Neutrophil (primary cell): ENCODE data around the gene KRT40.

ENCODE experiments used
- H3K27ac ChIP-seq: fragments of 200-600 bp; sonication (generic); 2 replicates; pipeline ENCODE4 v1.5.1; 2016; ENCODE audit warnings: mild to moderate bottlenecking, moderate library complexity
- H3K27me3 ChIP-seq: fragments of 200-600 bp; sonication (generic); 2 replicates; pipeline ENCODE4 v1.6.0; 2016; ENCODE audit warnings: mild to moderate bottlenecking
- H3K36me3 ChIP-seq: fragments of 200-600 bp; sonication (generic); 2 replicates; pipeline ENCODE4 v1.5.1; 2017
- H3K4me1 ChIP-seq, 2 experiments: fragments of 200-600 bp in 1 of 2; sonication (generic) in 1 of 2; 1 replicate in 1 of 2; 2 replicates in 1 of 2; pipeline versions ENCODE4 v1.5.1 to v1.6.1; 2013 to 2016; ENCODE audit warnings: low read depth in 1 of 2, low read length in 1 of 2, mild to moderate bottlenecking in 1 of 2, moderate library complexity in 1 of 2; ENCODE audit not compliant: control insufficient read depth in 1 of 2, insufficient read depth in 1 of 2
- H3K4me3 ChIP-seq, 2 experiments: fragments of 200-600 bp in 1 of 2; sonication (generic) in 1 of 2; 1 replicate in 1 of 2; 2 replicates in 1 of 2; pipeline ENCODE4 v1.5.1; 2013 to 2016; ENCODE audit warnings: low read depth in 1 of 2, low read length in 1 of 2, mild to moderate bottlenecking in 1 of 2, moderate library complexity in 1 of 2
- H3K9me3 ChIP-seq: fragments of 200-600 bp; sonication (generic); 2 replicates; pipeline ENCODE4 v1.5.1; 2016
- CTCF ChIP-seq: fragments of 200-600 bp; sonication (generic); IDR thresholded peaks from 2 replicates; pipeline ENCODE4 v1.5.1; 2016; ENCODE audit warnings: antibody characterized with exemption

Gene KRT40

GRCh38 chr17:41013181-41013580 is 29.1 kb upstream of the KRT40 start:
- H3K4me1 ChIP-seq = peaks cover 6 to 8% of the 10 kb centered on the region in 2 experiments
- H3K27ac ChIP-seq = no peak overlapping the region
- H3K4me3 ChIP-seq = no peak overlapping the region
- H3K9me3 ChIP-seq = no peaks in the 10 kb centered on the region
- peaks cover 9% of the 10 kb centered on the region for H3K27me3 ChIP-seq
- no peak for TF ChIP-seq CTCF
- H3K36me3 ChIP-seq = no peaks in the 10 kb centered on the region

- peaks cover 9% of the 10 kb centered on the region for H3K27me3 ChIP-seq
- no peaks in the 10 kb centered on the region for H3K9me3 ChIP-seq
- peaks cover 0 to 2% of the 10 kb centered on the region in 2 experiments for H3K4me1 ChIP-seq
- H3K36me3 ChIP-seq = no peaks in the 10 kb centered on the region
- no peak overlapping the region for H3K27ac ChIP-seq
- H3K4me3 ChIP-seq = no peak overlapping the region
- TF ChIP-seq CTCF = no peak
Measured at GRCh38 chr17:41012326-41013120, 28.4 kb upstream of the KRT40 start.

- Histone ChIP-seq H3K27me3 (peaks cover 11% of the 10 kb centered on the region), H3K36me3 (no peaks in the 10 kb centered on the region), H3K27ac (no peak overlapping the region), H3K4me1 (no peaks in the 10 kb centered on the region), H3K4me3 (no peak overlapping the region), H3K9me3 (no peaks in the 10 kb centered on the region)
- TF ChIP-seq CTCF = no peak
Measured at GRCh38 chr17:41010441-41010840, 26.3 kb upstream of the KRT40 start.

GRCh38 chr17:41009936-41010335 is 25.8 kb upstream of the KRT40 start:
- TF ChIP-seq CTCF = no peak

GRCh38 chr17:41009301-41009760 is 25.2 kb upstream of the KRT40 start:
- no peaks in the 10 kb centered on the region for H3K9me3 ChIP-seq
- no peaks in the 10 kb centered on the region for H3K4me1 ChIP-seq
- H3K27ac ChIP-seq = no peak overlapping the region
- no peak overlapping the region for H3K4me3 ChIP-seq
- no peak for TF ChIP-seq CTCF
- H3K36me3 ChIP-seq = no peaks in the 10 kb centered on the region
- H3K27me3 ChIP-seq = peaks cover 10% of the 10 kb centered on the region

More at GRCh38 chr17:41009936-41010335, 25.8 kb upstream of the KRT40 start:
- H3K4me3 ChIP-seq = no peak overlapping the region
- H3K4me1 ChIP-seq = no peaks in the 10 kb centered on the region
- no peak overlapping the region for H3K27ac ChIP-seq
- no peaks in the 10 kb centered on the region for H3K36me3 ChIP-seq
- H3K9me3 ChIP-seq = no peaks in the 10 kb centered on the region
- peaks cover 10% of the 10 kb centered on the region for H3K27me3 ChIP-seq
